ENCODE data around the gene CDK6. TPM values are rescaled to one million over a fixed set of nuclear protein-coding genes. Genes with fewer than 3 reads are reported as not detected.

CDK6 gene
- total and polyA plus RNA-seq, 2 experiments from 2014 or later, result 17.8 to 61.5 TPM

- Histone ChIP-seq H3K79me2 (ENCODE audit: insufficient read depth) (peaks cover 100% of the 10 kb centered on the region), H3K9ac (peak overlapping the region; percentile 37), H3F3A (ENCODE audit: insufficient read depth) (peaks cover 45% of the 10 kb centered on the region), H3K9me3 (ENCODE audit: low read depth) (no peaks in the 10 kb centered on the region), H3K4me3 (peak overlapping the region; percentile 11; the same call in 1 of the 2 replicates), H3K27me3 (replicated peaks; ENCODE audit: insufficient read depth) (no peaks in the 10 kb centered on the region), H4K20me1 (ENCODE audit: insufficient read depth) (no peaks in the 10 kb centered on the region), H3K27ac (peak overlapping the region; percentile 60), H3K4me1 (ENCODE audit: insufficient read depth) (peaks cover 46% of the 10 kb centered on the region), H2AFZ (no peak overlapping the region), H3K9me2 (ENCODE audit: insufficient read depth) (no peaks in the 10 kb centered on the region), H3K36me3 (ENCODE audit: low read depth) (0 out of 2 replicates have a peak, but pooled peaks cover 6% of the 10 kb centered on the region), H3K4me2 (ENCODE audit: unreplicated experiment) (peak overlapping the region; percentile 15)
- peak; percentile 75 for DNase-seq
- TF ChIP-seq EZH2 (IDR thresholded peaks at IDR 0.05; ENCODE audit: insufficient read depth, poor library complexity, severe bottlenecking) (no peak), EZH2phosphoT487 (IDR thresholded peaks at IDR 0.05; ENCODE audit: insufficient read depth, low read depth) (no peak)
- WGBS, 2 experiments (ENCODE audit: low coverage in 1 of 2, low lambda C conversion rate in 2 of 2, missing lambda C conversion rate in 2 of 2), result 25 to 28% methylated on average over 4 of the region's 4 CpGs
- in situ Hi-C loops (cut with MboI), result no loop called here
These were observed 22.9 kb downstream of the CDK6 start for GRCh38 chr7:92813390-92814024.

DNA sequence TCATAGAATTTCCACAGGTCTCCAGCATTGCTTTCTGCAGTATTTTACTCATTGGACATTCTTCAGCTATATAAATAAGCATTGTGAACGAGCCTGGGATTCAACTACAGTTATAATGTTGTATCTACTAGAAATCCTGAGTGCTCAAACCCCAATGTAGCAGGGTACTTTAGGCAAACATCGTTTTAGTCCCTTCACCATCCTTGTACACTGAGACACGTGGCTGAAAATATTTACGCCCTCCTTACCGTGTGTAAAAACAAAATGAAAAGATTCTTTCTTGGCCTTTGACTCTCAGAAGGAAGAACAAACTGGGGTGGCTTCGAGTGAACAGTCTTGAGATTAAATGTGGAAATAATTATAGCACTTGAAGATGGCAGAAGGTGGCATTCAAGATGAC is 25.2 kb downstream of the CDK6 start:
- peaks cover 99% of the 10 kb centered on the region for H3K79me2 ChIP-seq (ENCODE audit: insufficient read depth)
- H3K9ac ChIP-seq, result no peak overlapping the region
- TF ChIP-seq EZH2 (IDR thresholded peaks at IDR 0.05; ENCODE audit: insufficient read depth, poor library complexity, severe bottlenecking) (no peak), EZH2phosphoT487 (IDR thresholded peaks at IDR 0.05; ENCODE audit: insufficient read depth, low read depth) (no peak)
- no peak overlapping the region for H3K27ac ChIP-seq
- 92 to 93% methylated on average over 6 of the region's 6 CpGs for WGBS, 2 experiments (ENCODE audit: low coverage in 1 of 2, low lambda C conversion rate in 2 of 2, missing lambda C conversion rate in 2 of 2)
- H3K9me2 ChIP-seq (ENCODE audit: insufficient read depth), result no peaks in the 10 kb centered on the region
- no peaks in the 10 kb centered on the region for H3K9me3 ChIP-seq (ENCODE audit: low read depth)
- in situ Hi-C loops (cut with MboI), result no loop called here
- H3K36me3 ChIP-seq (ENCODE audit: low read depth), result peaks cover 4% of the 10 kb centered on the region; the same call in 1 of the 2 replicates
- H4K20me1 ChIP-seq (ENCODE audit: insufficient read depth), result no peaks in the 10 kb centered on the region
- DNase-seq, result no peak
- H3K4me2 ChIP-seq (ENCODE audit: unreplicated experiment), result no peak overlapping the region
- H3K4me3 ChIP-seq, result no peak overlapping the region
- H3K4me1 ChIP-seq (ENCODE audit: insufficient read depth), result peaks cover 47% of the 10 kb centered on the region
- no peaks in the 10 kb centered on the region for H3K27me3 ChIP-seq (replicated peaks; ENCODE audit: insufficient read depth)
- H2AFZ ChIP-seq, result no peak overlapping the region
- H3F3A ChIP-seq (ENCODE audit: insufficient read depth), result peaks cover 56% of the 10 kb centered on the region

DNA sequence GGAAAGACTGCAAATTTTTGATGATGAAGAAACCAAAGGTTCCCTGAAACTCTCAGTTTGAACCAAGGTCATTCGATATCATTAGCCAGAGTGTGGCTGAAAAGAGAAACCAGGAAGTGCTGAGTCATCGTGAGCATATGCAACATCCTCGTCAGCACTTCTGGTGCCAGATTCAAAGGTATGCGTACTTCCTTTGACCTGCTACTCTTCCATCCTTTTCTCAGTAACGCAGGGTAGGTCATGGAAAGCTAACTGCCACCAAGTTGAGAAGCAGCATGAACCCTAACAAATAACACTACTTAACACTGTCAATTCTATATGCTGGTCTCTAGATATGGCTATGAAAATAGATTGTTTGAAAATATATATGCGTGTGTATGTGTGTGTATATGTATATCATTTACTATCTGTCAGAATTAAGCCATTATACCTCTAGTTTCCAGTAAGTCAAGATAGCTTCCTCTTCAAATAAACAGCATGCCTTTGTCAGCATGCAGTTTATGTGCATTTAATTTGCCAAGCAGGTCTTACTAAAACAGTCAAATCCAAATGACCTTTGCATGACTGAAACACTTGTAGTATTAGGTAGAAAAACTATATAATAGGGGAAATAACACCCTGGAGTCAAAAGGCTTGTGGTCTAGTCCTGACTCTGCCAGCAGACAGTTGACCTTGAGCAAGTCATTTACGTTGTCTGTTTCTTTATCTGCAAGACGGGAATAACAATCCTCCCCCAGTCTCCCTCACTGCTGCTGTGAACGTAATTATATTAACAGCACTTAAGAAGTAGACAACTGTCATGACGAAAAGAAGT is 26.4 kb downstream of the CDK6 start:
- 44 to 46% methylated on average over 10 of the region's 10 CpGs for WGBS, 2 experiments (ENCODE audit: low coverage in 1 of 2, low lambda C conversion rate in 2 of 2, missing lambda C conversion rate in 2 of 2)
- TF ChIP-seq EZH2phosphoT487 (IDR thresholded peaks at IDR 0.05; ENCODE audit: insufficient read depth, low read depth) (no peak), EZH2 (IDR thresholded peaks at IDR 0.05; ENCODE audit: insufficient read depth, poor library complexity, severe bottlenecking) (no peak)
- Histone ChIP-seq H3K9ac (peak overlapping the region; percentile 44), H3K27me3 (replicated peaks; ENCODE audit: insufficient read depth) (no peaks in the 10 kb centered on the region), H3K27ac (peak overlapping the region; percentile 76), H3K9me2 (ENCODE audit: insufficient read depth) (no peaks in the 10 kb centered on the region), H3K9me3 (ENCODE audit: low read depth) (no peaks in the 10 kb centered on the region), H4K20me1 (ENCODE audit: insufficient read depth) (no peaks in the 10 kb centered on the region), H2AFZ (0 out of 2 replicates have a peak overlapping the region, but pooled peaks have one; percentile 25), H3K36me3 (ENCODE audit: low read depth) (peaks cover 3% of the 10 kb centered on the region; the same call in 1 of the 2 replicates), H3K79me2 (ENCODE audit: insufficient read depth) (peaks cover 99% of the 10 kb centered on the region), H3K4me1 (ENCODE audit: insufficient read depth) (peaks cover 47% of the 10 kb centered on the region), H3K4me2 (ENCODE audit: unreplicated experiment) (peak overlapping the region; percentile 70), H3K4me3 (peak overlapping the region; percentile 54), H3F3A (ENCODE audit: insufficient read depth) (peaks cover 56% of the 10 kb centered on the region)
- in situ Hi-C loops (cut with MboI), result no loop called here
- peak; percentile 95 for DNase-seq

GRCh38 chr7:92809397-92809759 is 27.0 kb downstream of the CDK6 start:
- Histone ChIP-seq H3K27me3 (replicated peaks; ENCODE audit: insufficient read depth) (no peaks in the 10 kb centered on the region), H3K4me2 (ENCODE audit: unreplicated experiment) (peak overlapping the region; percentile 70), H2AFZ (0 out of 2 replicates have a peak overlapping the region, but pooled peaks have one; percentile 25), H3K9me2 (ENCODE audit: insufficient read depth) (no peaks in the 10 kb centered on the region), H3K9me3 (ENCODE audit: low read depth) (no peaks in the 10 kb centered on the region), H4K20me1 (ENCODE audit: insufficient read depth) (no peaks in the 10 kb centered on the region), H3K79me2 (ENCODE audit: insufficient read depth) (peaks cover 99% of the 10 kb centered on the region), H3K9ac (peak overlapping the region; percentile 44), H3K36me3 (ENCODE audit: low read depth) (peaks cover 3% of the 10 kb centered on the region; the same call in 1 of the 2 replicates), H3F3A (ENCODE audit: insufficient read depth) (peaks cover 56% of the 10 kb centered on the region), H3K27ac (peak overlapping the region; percentile 76), H3K4me1 (ENCODE audit: insufficient read depth) (peaks cover 47% of the 10 kb centered on the region), H3K4me3 (peak overlapping the region; percentile 54)
- TF ChIP-seq EZH2phosphoT487 (IDR thresholded peaks at IDR 0.05; ENCODE audit: insufficient read depth, low read depth) (no peak), EZH2 (IDR thresholded peaks at IDR 0.05; ENCODE audit: insufficient read depth, poor library complexity, severe bottlenecking) (no peak)
- in situ Hi-C loops (cut with MboI), result no loop called here
- no peak for DNase-seq

All from GM23248 (cell line).